WTC11 (cell line): ENCODE data around the gene FMNL2. TPM values are rescaled to one million over a fixed set of nuclear protein-coding genes. Genes with fewer than 3 reads are reported as not detected.

Experiments used
- ATAC-seq: fragments of 200-7000 bp; cut with Tn5 transposase; 2 replicates; pipeline ENCODE4 v1.10.0; 2021; ENCODE audit warnings: mild to moderate bottlenecking, moderate library complexity
- CTCF ChIA-PET: fragments of 300-600 bp; sonication (Branson Sonifier 250); formaldehyde crosslinking; loops from one replicate; lab custom pipeline; 2021; ENCODE audit warnings: antibody characterized with exemption; lab: Charles Lee
- POLR2A ChIA-PET: fragments of 350-600 bp; sonication (Branson Sonifier 250); formaldehyde crosslinking; loops from one replicate; lab custom pipeline; 2021; ENCODE audit warnings: antibody characterized with exemption; lab: Charles Lee
- DNase-seq: peaks from one replicate; pipeline ENCODE4 v3.0.0; 2021; ENCODE audit warnings: low spot score
- H3K27ac Mint-ChIP-seq: 2 replicates; pipeline ENCODE4 v1.8.0; 2021; ENCODE audit warnings: mixed read lengths
- H3K27me3 Mint-ChIP-seq: 2 replicates; pipeline ENCODE4 v1.8.0; 2021; ENCODE audit warnings: low read depth, mild to moderate bottlenecking, moderate library complexity, mixed read lengths
- H3K36me3 Mint-ChIP-seq: 2 replicates; pipeline ENCODE4 v1.8.0; 2021; ENCODE audit warnings: mixed read lengths
- H3K4me1 Mint-ChIP-seq: 2 replicates; pipeline ENCODE4 v1.8.0; 2022; ENCODE audit warnings: mixed read lengths
- H3K4me3 Mint-ChIP-seq: 2 replicates; pipeline ENCODE4 v1.8.0; 2021; ENCODE audit warnings: mild to moderate bottlenecking, moderate library complexity, mixed read lengths
- H3K9me3 Mint-ChIP-seq: 2 replicates; pipeline ENCODE4 v1.8.0; 2021; ENCODE audit warnings: mixed read lengths
- ATF1 ChIP-seq: sonication (generic); formaldehyde crosslinking; IDR thresholded peaks from 2 replicates; pipeline ENCODE4 v1.8.1; 2023; ENCODE audit warnings: mild to moderate bottlenecking, moderate library complexity, missing genetic modification reagents
- ATF3 ChIP-seq: sonication (generic); formaldehyde crosslinking; conservative IDR thresholded peaks from 2 replicates; pipeline ENCODE4 v1.8.1; 2022; ENCODE audit warnings: mild to moderate bottlenecking, missing genetic modification reagents
- CREB1 ChIP-seq: sonication (generic); formaldehyde crosslinking; IDR thresholded peaks from 2 replicates; pipeline ENCODE4 v1.8.0; 2023; ENCODE audit warnings: mild to moderate bottlenecking, missing genetic modification reagents
- E2F4 ChIP-seq: sonication (generic); formaldehyde crosslinking; IDR thresholded peaks from 2 replicates; pipeline ENCODE4 v1.8.1; 2022; ENCODE audit warnings: low read depth, mild to moderate bottlenecking, moderate library complexity, missing genetic modification reagents, borderline replicate concordance
- ETV6 ChIP-seq: sonication (generic); formaldehyde crosslinking; IDR thresholded peaks from 2 replicates; pipeline ENCODE4 v1.8.1; 2022; ENCODE audit warnings: mild to moderate bottlenecking, missing genetic modification reagents
- GRHL2 ChIP-seq: fragments of 250-450 bp; sonication (Bioruptor Pico); IDR thresholded peaks from 2 replicates; pipeline ENCODE4 v1.8.0; 2022; ENCODE audit warnings: mild to moderate bottlenecking, moderate library complexity; ENCODE audit not compliant: insufficient replicate concordance, severe bottlenecking
- GTF2I ChIP-seq: fragments of 250-450 bp; sonication (Bioruptor Pico); conservative IDR thresholded peaks from 2 replicates; pipeline ENCODE4 v1.4.0; 2021; ENCODE audit warnings: mild to moderate bottlenecking
- HMGXB4 ChIP-seq: sonication (generic); formaldehyde crosslinking; IDR thresholded peaks from 2 replicates; pipeline ENCODE4 v1.8.1; 2023; ENCODE audit warnings: mild to moderate bottlenecking, moderate library complexity, missing genetic modification reagents
- IRF1 ChIP-seq: sonication (generic); formaldehyde crosslinking; IDR thresholded peaks from 2 replicates; pipeline ENCODE4 v1.8.0; 2023; ENCODE audit warnings: missing genetic modification reagents
- JAZF1 ChIP-seq: fragments of 250-450 bp; sonication (Bioruptor Pico); IDR thresholded peaks from 2 replicates; pipeline ENCODE4 v1.9.0; 2021; ENCODE audit warnings: moderate library complexity, mild to moderate bottlenecking, inconsistent platforms
- NFE2L1 ChIP-seq: sonication (generic); formaldehyde crosslinking; IDR thresholded peaks from 2 replicates; pipeline ENCODE4 v1.8.1; 2023; ENCODE audit warnings: missing genetic modification reagents
- NR3C1 ChIP-seq: sonication (generic); formaldehyde crosslinking; conservative IDR thresholded peaks from 2 replicates; pipeline ENCODE4 v1.8.1; 2023; ENCODE audit warnings: low read depth, mild to moderate bottlenecking, missing genetic modification reagents
- RORB ChIP-seq: fragments of 250-450 bp; sonication (Bioruptor Pico); IDR thresholded peaks from 2 replicates; pipeline ENCODE4 v1.9.0; 2021; ENCODE audit warnings: mild to moderate bottlenecking
- SOX15 ChIP-seq: fragments of 250-450 bp; sonication (Bioruptor Pico); IDR thresholded peaks from 2 replicates; pipeline ENCODE4 v1.9.0; 2021; ENCODE audit warnings: mild to moderate bottlenecking
- TP53 ChIP-seq: sonication (generic); formaldehyde crosslinking; IDR thresholded peaks from 2 replicates; pipeline ENCODE4 v1.8.1; 2023; ENCODE audit warnings: mild to moderate bottlenecking, missing genetic modification reagents
- ZBTB43 ChIP-seq: sonication (generic); formaldehyde crosslinking; IDR thresholded peaks from 2 replicates; pipeline ENCODE4 v1.8.1; 2023; ENCODE audit warnings: mild to moderate bottlenecking, missing genetic modification reagents
- ZNF138 ChIP-seq: sonication (generic); formaldehyde crosslinking; conservative IDR thresholded peaks from 2 replicates; pipeline ENCODE4 v1.8.1; 2022; ENCODE audit warnings: mild to moderate bottlenecking, moderate library complexity, missing genetic modification reagents
- ZNF671 ChIP-seq: fragments of 250-450 bp; sonication (Bioruptor Pico); IDR thresholded peaks from 2 replicates; pipeline ENCODE4 v1.8.0; 2021; ENCODE audit warnings: mild to moderate bottlenecking
- total RNA-seq: library from RNA; stranded (reverse); gene quantifications from 3 replicates; pipeline ENCODE4 v1.2.3, GENCODE V29; 2021

The FMNL2 gene
- total RNA-seq, 1 experiment from 2014 or later, result 43.0 TPM

GRCh38 chr2:152379089-152379488 lies 44.1 kb downstream of the FMNL2 start:
- Mint-ChIP-seq H3K4me3 (no peak overlapping the region), H3K36me3 (no peaks in the 10 kb centered on the region), H3K27me3 (no peaks in the 10 kb centered on the region)
- DNase-seq, result no peak
- TF ChIP-seq GRHL2 (CRISPR knock-in tag) (no peak), TP53 (no peak), E2F4 (no peak), ATF3 (CRISPR knock-in tag) (no peak), ATF1 (CRISPR knock-in tag) (no peak), HMGXB4 (CRISPR knock-in tag) (no peak), ZBTB43 (CRISPR knock-in tag) (no peak), JAZF1 (no peak), ZNF138 (CRISPR knock-in tag) (no peak), ETV6 (no peak), NFE2L1 (CRISPR knock-in tag) (no peak), ZNF671 (CRISPR knock-in tag) (no peak), CREB1 (CRISPR knock-in tag) (no peak)
- TF ChIP-seq, all 79 proteins: peak for 0
- POLR2A ChIA-PET, result no interaction called here
- no peak for ATAC-seq
- no peaks in the 10 kb centered on the region for H3K9me3 Mint-ChIP-seq
- H3K4me1 Mint-ChIP-seq, result peaks cover 48% of the 10 kb centered on the region
- no peak overlapping the region for H3K27ac Mint-ChIP-seq
- CTCF ChIA-PET, result no interaction called here

GRCh38 chr2:152380261-152381055 lies 45.5 kb downstream of the FMNL2 start:
- peaks cover 53% of the 10 kb centered on the region for H3K4me1 Mint-ChIP-seq
- no peak for DNase-seq
- TF ChIP-seq GTF2I (CRISPR knock-in tag) (no peak), SOX15 (CRISPR knock-in tag) (no peak)
- no peak overlapping the region for H3K4me3 Mint-ChIP-seq
- H3K27me3 Mint-ChIP-seq, result no peaks in the 10 kb centered on the region
- no peaks in the 10 kb centered on the region for H3K9me3 Mint-ChIP-seq
- CTCF ChIA-PET, result interaction anchor here (1.0 to 1.3 kb wide), 2 partner anchors 174 to 255 kb away, joined by 4 to 5 read pairs; no protein-coding TSS in a partner anchor
- H3K27ac Mint-ChIP-seq, result no peak overlapping the region
- no peaks in the 10 kb centered on the region for H3K36me3 Mint-ChIP-seq
- POLR2A ChIA-PET, result no interaction called here
- peak; percentile 59 for ATAC-seq

- no peaks in the 10 kb centered on the region for H3K27me3 Mint-ChIP-seq
- TF ChIP-seq HMGXB4 (CRISPR knock-in tag) (no peak), RORB (no peak), IRF1 (CRISPR knock-in tag) (no peak), SOX15 (CRISPR knock-in tag) (no peak), NR3C1 (CRISPR knock-in tag) (no peak)
- H3K27ac Mint-ChIP-seq, result no peak overlapping the region
- POLR2A ChIA-PET, result no interaction called here
- peaks cover 60% of the 10 kb centered on the region for H3K4me1 Mint-ChIP-seq
- H3K4me3 Mint-ChIP-seq, result no peak overlapping the region
- ATAC-seq, result no peak
- H3K36me3 Mint-ChIP-seq, result peaks cover 4% of the 10 kb centered on the region
- H3K9me3 Mint-ChIP-seq, result peaks cover 3% of the 10 kb centered on the region
- no peak for DNase-seq
- CTCF ChIA-PET, result no interaction called here
These were observed 48.7 kb downstream of the FMNL2 start for GRCh38 chr2:152383702-152384101.
